GM12878 (cell line): ENCODE measurements around the gene PPP1R14B. TPM values are rescaled to one million over a fixed set of nuclear protein-coding genes. Genes with fewer than 3 reads are reported as not detected.

Experiments
- ATAC-seq: fragments of 200-7000 bp; cut with Tn5 transposase; 3 replicates; pipeline ENCODE4 v1.9.1; 2020; ENCODE audit warnings: mild to moderate bottlenecking, moderate library complexity
- BruUV-seq: library from RNA; stranded (reverse); fragments of 400-500 nt; replicated peaks from 2 replicates; lab custom pipeline; 2021; lab: Mats Ljungman, UMichigan
- CTCF ChIA-PET: fragments of 300-600 bp; sonication (Branson Sonifier 250); formaldehyde crosslinking; extraction: SDS; loops from one replicate; lab custom pipeline; 2021; ENCODE audit warnings: inconsistent platforms; lab: Yijun Ruan, JAX
- POLR2A ChIA-PET: fragments of 350-600 bp; formaldehyde crosslinking; extraction: SDS; loops from one replicate; lab custom pipeline; 2021; ENCODE audit warnings: inconsistent platforms; lab: Charles Lee
- RAD21 ChIA-PET: fragments of 300-600 bp; sonication (Branson Sonifier 250); formaldehyde crosslinking; loops from one replicate; lab custom pipeline; 2023; ENCODE audit warnings: antibody characterized with exemption; ENCODE audit not compliant: unreplicated experiment; lab: Charles Lee
- SMC1A ChIA-PET: fragments of 300-600 bp; sonication (Branson Sonifier 250); formaldehyde crosslinking; loops from one replicate; lab custom pipeline; 2023; ENCODE audit not compliant: unreplicated experiment, uncharacterized antibody; lab: Charles Lee
- DNase-seq: peaks from one replicate; pipeline ENCODE4 v3.0.0-alpha.2; 2011; ENCODE audit warnings: low read depth, low spot score
- FAIRE-seq: peaks from 3 replicates; lab custom pipeline; 2011; peaks lifted over from hg19 to GRCh38; lab: Jason Lieb, UNC
- H2AFZ ChIP-seq: 2 replicates; pipeline ENCODE4 v1.6.0; 2011; ENCODE audit warnings: low read depth, low read length, control low read depth; ENCODE audit not compliant: control insufficient read depth
- H3K27ac ChIP-seq: 2 replicates; pipeline ENCODE4 v1.5.1; 2011; ENCODE audit warnings: control low read depth; ENCODE audit not compliant: control insufficient read depth, insufficient read depth
- H3K27me3 ChIP-seq, 2 experiments: replicated peaks in 1 of 2; 2 replicates each; pipeline versions ENCODE4 v1.6.0 to v1.6.1; 2011; ENCODE audit warnings: low read length in 1 of 2; ENCODE audit not compliant: control insufficient read depth in 2 of 2, insufficient read depth in 2 of 2
- H3K36me3 ChIP-seq, 2 experiments: 2 replicates each; pipeline ENCODE4 v1.5.1; 2011; ENCODE audit warnings: low read length in 1 of 2; ENCODE audit not compliant: control insufficient read depth in 2 of 2, insufficient read depth in 2 of 2
- H3K4me1 ChIP-seq: 2 replicates; pipeline ENCODE4 v1.6.1; 2011; ENCODE audit warnings: mild to moderate bottlenecking, low read length, moderate library complexity, mixed read lengths; ENCODE audit not compliant: control insufficient read depth, insufficient read depth
- H3K4me2 ChIP-seq: 2 replicates; pipeline ENCODE4 v1.6.0; 2011; ENCODE audit warnings: control low read depth; ENCODE audit not compliant: control insufficient read depth, insufficient read depth
- H3K4me3 ChIP-seq: fragments of 200-600 bp; sonication (generic); 2 replicates; pipeline ENCODE4 v1.5.1; 2016
- H3K79me2 ChIP-seq: 2 replicates; pipeline ENCODE4 v1.6.0; 2011; ENCODE audit warnings: low read length; ENCODE audit not compliant: control insufficient read depth, insufficient read depth
- H3K9ac ChIP-seq: 2 replicates; pipeline ENCODE4 v1.8.0; 2011; ENCODE audit warnings: low read length, control low read depth, mixed read lengths; ENCODE audit not compliant: control insufficient read depth, insufficient read depth
- H3K9me3 ChIP-seq: replicated peaks from 3 replicates; pipeline ENCODE4 v1.5.1; 2011; ENCODE audit warnings: mild to moderate bottlenecking, low read length; ENCODE audit not compliant: control insufficient read depth, insufficient read depth
- H4K20me1 ChIP-seq: 2 replicates; pipeline ENCODE4 v1.6.0; 2011; ENCODE audit not compliant: control insufficient read depth, insufficient read depth
- FOXK2 ChIP-seq: fragments of 450-650 bp; IDR thresholded peaks from 2 replicates; pipeline ENCODE4 v1.6.1; 2017; ENCODE audit warnings: mild to moderate bottlenecking, moderate library complexity
- IKZF2 ChIP-seq, 2 experiments: fragments of 450-650 bp; IDR thresholded peaks; 2 replicates each; pipeline ENCODE4 v1.6.1; 2017; ENCODE audit warnings: mild to moderate bottlenecking in 2 of 2, moderate library complexity in 2 of 2
- IRF4 ChIP-seq: IDR thresholded peaks from 2 replicates; pipeline ENCODE4 v1.6.1; 2011; ENCODE audit warnings: low read depth, low read length
- KAT2A ChIP-seq: conservative IDR thresholded peaks from 2 replicates; pipeline ENCODE4 v1.6.1; 2011; ENCODE audit warnings: low read depth, low read length; ENCODE audit not compliant: control insufficient read depth
- MTA2 ChIP-seq: fragments of 450-650 bp; IDR thresholded peaks from 2 replicates; pipeline ENCODE4 v1.6.1; 2016; ENCODE audit warnings: low read depth, mild to moderate bottlenecking, moderate library complexity
- POLR2AphosphoS5 ChIP-seq: IDR thresholded peaks from 2 replicates; pipeline ENCODE4 v1.6.1; 2011; ENCODE audit warnings: mild to moderate bottlenecking, low read length, inconsistent platforms
- WGBS: methylation state at CpG from one replicate; pipeline ENCODE4 v1.1.6; 2016; ENCODE audit warnings: low lambda C conversion rate; ENCODE audit not compliant: insufficient replicate concordance, insufficient coverage; ENCODE audit errors: missing lambda C conversion rate; 5-methylcytosine and 5-hydroxymethylcytosine counted together
- in situ Hi-C: fragments of 300-500 bp; cut with MboI; formaldehyde crosslinking; loops from 9 replicates; pipeline ENCODE4 v1.14.3; 2018; ENCODE audit warnings: mixed read lengths
- intact Hi-C: fragments of 100-400 bp; cut with micrococcal nuclease; formaldehyde crosslinking; loops from one replicate; pipeline ENCODE4 v1.14.2; 2022; ENCODE audit not compliant: unreplicated experiment
- polyA plus RNA-seq, 11 experiments: library from polyadenylated mRNA; depleted of rRNA in 4 of 11; unstranded in 6 of 11; stranded (reverse) in 5 of 11; fragments of >200 nt; fragmentation: Nextera tagmentation in 4 of 11; fragmentation: Illumina TruSeq in 1 of 11; extraction: Ambion mirVana in 4 of 11; extraction: Trizol in 1 of 11; gene quantifications; 1 replicate in 1 of 11; 2 replicates in 10 of 11; pipeline versions ENCODE4 v1.2.1 to v1.2.3, GENCODE V29; 2011 to 2016; ENCODE audit warnings: inconsistent platforms in 2 of 11, missing spikeins in 2 of 11, low read depth in 1 of 11
- total RNA-seq, 4 experiments: library from RNA; depleted of rRNA in 3 of 4; stranded (reverse); fragments of >200 nt in 3 of 4; fragmentation: Illumina TruSeq in 1 of 4; extraction: Trizol in 1 of 4; gene quantifications; 2 replicates each; pipeline versions ENCODE4 v1.2.1 to v1.2.3, GENCODE V29; 2013 to 2021
- TF ChIP-seq, protein P1 (sequence below): fragments of 450-650 bp; IDR thresholded peaks from 2 replicates; pipeline ENCODE4 v1.6.1; 2016; ENCODE audit warnings: mild to moderate bottlenecking
- TF ChIP-seq, protein P2 (sequence below): fragments of 450-650 bp; IDR thresholded peaks from 2 replicates; pipeline ENCODE4 v1.6.1; 2017; ENCODE audit warnings: mild to moderate bottlenecking, moderate library complexity
- TF ChIP-seq, protein P3 (sequence below): IDR thresholded peaks from 2 replicates; pipeline ENCODE4 v1.6.1; 2012; ENCODE audit warnings: low read depth, low read length, improper control_type of control experiment
- TF ChIP-seq, protein P4 (sequence below): fragments of 150-350 bp; IDR thresholded peaks from 2 replicates; pipeline ENCODE4 v1.6.1; 2016; ENCODE audit warnings: low read depth, low read length

Gene PPP1R14B
- total and polyA plus RNA-seq, 10 of the 15 experiments (the other 5 are each of a cell fraction or from before 2014, with no cell fraction given): 8.4 to 283 (median 124) TPM

DNA sequence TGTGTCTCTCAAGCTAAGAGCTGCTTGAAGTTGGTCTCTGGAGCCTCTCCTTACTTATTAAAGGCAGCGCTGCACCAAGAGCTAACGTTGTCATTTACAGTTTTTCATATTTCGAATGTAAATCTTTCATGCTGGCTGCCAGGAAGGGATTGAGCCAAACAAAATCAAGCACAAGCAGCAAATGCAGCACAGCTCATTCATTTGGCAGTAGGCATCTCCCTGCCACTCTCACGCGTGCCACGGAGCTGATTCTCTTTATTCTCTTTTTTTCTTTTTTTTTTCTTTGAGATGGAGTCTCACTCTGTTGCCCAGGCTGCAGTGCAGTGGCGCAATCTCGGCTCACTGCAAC, 13.8 kb downstream of the PPP1R14B start (continued):
- TF ChIP-seq, protein P1, sequence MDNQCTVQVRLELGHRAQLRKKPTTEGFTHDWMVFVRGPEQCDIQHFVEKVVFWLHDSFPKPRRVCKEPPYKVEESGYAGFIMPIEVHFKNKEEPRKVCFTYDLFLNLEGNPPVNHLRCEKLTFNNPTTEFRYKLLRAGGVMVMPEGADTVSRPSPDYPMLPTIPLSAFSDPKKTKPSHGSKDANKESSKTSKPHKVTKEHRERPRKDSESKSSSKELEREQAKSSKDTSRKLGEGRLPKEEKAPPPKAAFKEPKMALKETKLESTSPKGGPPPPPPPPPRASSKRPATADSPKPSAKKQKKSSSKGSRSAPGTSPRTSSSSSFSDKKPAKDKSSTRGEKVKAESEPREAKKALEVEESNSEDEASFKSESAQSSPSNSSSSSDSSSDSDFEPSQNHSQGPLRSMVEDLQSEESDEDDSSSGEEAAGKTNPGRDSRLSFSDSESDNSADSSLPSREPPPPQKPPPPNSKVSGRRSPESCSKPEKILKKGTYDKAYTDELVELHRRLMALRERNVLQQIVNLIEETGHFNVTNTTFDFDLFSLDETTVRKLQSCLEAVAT: no peak
- no peak for TF ChIP-seq IRF4
- no peak for TF ChIP-seq FOXK2
- TF ChIP-seq IKZF2 (IDR thresholded peaks at IDR 0.05): no peak
- TF ChIP-seq, all 136 proteins: peak for 0

DNA sequence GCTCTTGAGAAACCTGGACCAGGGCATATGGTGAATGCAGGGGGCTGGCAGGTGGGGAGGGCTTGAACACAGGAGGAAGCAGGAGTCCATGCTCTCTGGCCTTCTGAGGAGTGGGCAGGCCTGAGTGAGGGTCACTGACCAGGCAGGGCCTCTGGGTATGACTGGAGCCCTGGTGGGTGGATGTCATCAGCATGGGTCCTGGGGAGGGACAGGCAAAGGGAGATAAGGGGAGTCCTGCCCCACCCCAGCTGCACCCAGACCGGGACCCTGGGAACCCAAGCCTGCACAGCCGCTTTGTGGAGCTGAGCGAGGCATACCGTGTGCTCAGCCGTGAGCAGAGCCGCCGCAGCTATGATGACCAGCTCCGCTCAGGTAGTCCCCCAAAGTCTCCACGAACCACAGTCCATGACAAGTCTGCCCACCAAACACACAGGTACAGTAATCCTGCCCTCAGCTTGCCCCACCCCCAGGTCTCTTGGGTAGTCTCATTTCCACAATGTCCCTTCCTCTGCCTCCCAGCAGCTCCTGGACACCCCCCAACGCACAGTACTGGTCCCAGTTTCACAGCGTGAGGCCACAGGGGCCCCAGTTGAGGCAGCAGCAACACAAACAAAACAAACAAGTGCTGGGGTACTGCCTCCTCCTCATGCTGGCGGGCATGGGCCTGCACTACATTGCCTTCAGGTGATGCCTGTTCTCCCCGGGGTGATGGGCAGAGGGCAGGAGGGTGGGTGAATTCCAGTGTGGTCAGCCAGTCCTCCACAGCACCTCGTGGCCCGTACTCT, 14.4 kb downstream of the PPP1R14B start:
- no TSS peak for BruUV-seq
- FAIRE-seq (no peak), DNase-seq (no peak), ATAC-seq (no peak)
- H3K9me3 ChIP-seq: no peaks in the 10 kb centered on the region
- no peak overlapping the region for H3K4me2 ChIP-seq
- in situ Hi-C loops (loop anchor here (25.0 kb wide), 1 partner anchor 1630 kb away; the partner anchor contains the start of genes CFL1, EFEMP2 and MUS81), intact Hi-C loops (no loop called here)
- H4K20me1 ChIP-seq: no peaks in the 10 kb centered on the region
- peaks cover 40% of the 10 kb centered on the region for H3K4me1 ChIP-seq
- CTCF ChIA-PET: interaction anchor here (0.9 to 2.9 kb wide), 2 partner anchors 26 to 123 kb away, joined by 3 to 18 read pairs; partner anchors contain the start of gene FERMT3
- H3K27ac ChIP-seq: no peak overlapping the region
- no peak overlapping the region for H3K9ac ChIP-seq
- no peaks in the 10 kb centered on the region; a peak in 1 of 4 replicates for H3K36me3 ChIP-seq
- H2AFZ ChIP-seq: no peak overlapping the region
- peaks cover 23% of the 10 kb centered on the region for H3K79me2 ChIP-seq
- H3K27me3 ChIP-seq: no peaks in the 10 kb centered on the region
- no peak overlapping the region for H3K4me3 ChIP-seq
- POLR2A ChIA-PET: interaction anchor here (0.6 to 9.7 kb wide), 10 partner anchors 8 to 1632 kb away, joined by 3 to 77 read pairs (median 6); partner anchors contain the start of genes FERMT3, FKBP2 and PPP1R14B
- 67% methylated on average over 15 of the region's 15 CpGs for WGBS
- RAD21 ChIA-PET: interaction anchor here (1.1 to 1.7 kb wide), 3 partner anchors 9 to 71 kb away, joined by 3 to 6 read pairs (median 3); no protein-coding TSS in a partner anchor
- SMC1A ChIA-PET: interaction anchor here (1.2 kb wide), 1 partner anchor 26 kb away, joined by 3 read pairs; no protein-coding TSS in a partner anchor
- TF ChIP-seq POLR2AphosphoS5: no peak
- TF ChIP-seq MTA2: no peak
- TF ChIP-seq, protein P2, sequence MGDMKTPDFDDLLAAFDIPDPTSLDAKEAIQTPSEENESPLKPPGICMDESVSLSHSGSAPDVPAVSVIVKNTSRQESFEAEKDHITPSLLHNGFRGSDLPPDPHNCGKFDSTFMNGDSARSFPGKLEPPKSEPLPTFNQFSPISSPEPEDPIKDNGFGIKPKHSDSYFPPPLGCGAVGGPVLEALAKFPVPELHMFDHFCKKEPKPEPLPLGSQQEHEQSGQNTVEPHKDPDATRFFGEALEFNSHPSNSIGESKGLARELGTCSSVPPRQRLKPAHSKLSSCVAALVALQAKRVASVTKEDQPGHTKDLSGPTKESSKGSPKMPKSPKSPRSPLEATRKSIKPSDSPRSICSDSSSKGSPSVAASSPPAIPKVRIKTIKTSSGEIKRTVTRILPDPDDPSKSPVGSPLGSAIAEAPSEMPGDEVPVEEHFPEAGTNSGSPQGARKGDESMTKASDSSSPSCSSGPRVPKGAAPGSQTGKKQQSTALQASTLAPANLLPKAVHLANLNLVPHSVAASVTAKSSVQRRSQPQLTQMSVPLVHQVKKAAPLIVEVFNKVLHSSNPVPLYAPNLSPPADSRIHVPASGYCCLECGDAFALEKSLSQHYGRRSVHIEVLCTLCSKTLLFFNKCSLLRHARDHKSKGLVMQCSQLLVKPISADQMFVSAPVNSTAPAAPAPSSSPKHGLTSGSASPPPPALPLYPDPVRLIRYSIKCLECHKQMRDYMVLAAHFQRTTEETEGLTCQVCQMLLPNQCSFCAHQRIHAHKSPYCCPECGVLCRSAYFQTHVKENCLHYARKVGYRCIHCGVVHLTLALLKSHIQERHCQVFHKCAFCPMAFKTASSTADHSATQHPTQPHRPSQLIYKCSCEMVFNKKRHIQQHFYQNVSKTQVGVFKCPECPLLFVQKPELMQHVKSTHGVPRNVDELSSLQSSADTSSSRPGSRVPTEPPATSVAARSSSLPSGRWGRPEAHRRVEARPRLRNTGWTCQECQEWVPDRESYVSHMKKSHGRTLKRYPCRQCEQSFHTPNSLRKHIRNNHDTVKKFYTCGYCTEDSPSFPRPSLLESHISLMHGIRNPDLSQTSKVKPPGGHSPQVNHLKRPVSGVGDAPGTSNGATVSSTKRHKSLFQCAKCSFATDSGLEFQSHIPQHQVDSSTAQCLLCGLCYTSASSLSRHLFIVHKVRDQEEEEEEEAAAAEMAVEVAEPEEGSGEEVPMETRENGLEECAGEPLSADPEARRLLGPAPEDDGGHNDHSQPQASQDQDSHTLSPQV: no peak
- no peak for TF ChIP-seq KAT2A
- TF ChIP-seq, protein P3, sequence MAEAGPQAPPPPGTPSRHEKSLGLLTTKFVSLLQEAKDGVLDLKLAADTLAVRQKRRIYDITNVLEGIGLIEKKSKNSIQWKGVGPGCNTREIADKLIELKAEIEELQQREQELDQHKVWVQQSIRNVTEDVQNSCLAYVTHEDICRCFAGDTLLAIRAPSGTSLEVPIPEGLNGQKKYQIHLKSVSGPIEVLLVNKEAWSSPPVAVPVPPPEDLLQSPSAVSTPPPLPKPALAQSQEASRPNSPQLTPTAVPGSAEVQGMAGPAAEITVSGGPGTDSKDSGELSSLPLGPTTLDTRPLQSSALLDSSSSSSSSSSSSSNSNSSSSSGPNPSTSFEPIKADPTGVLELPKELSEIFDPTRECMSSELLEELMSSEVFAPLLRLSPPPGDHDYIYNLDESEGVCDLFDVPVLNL: no peak
- TF ChIP-seq, protein P4, sequence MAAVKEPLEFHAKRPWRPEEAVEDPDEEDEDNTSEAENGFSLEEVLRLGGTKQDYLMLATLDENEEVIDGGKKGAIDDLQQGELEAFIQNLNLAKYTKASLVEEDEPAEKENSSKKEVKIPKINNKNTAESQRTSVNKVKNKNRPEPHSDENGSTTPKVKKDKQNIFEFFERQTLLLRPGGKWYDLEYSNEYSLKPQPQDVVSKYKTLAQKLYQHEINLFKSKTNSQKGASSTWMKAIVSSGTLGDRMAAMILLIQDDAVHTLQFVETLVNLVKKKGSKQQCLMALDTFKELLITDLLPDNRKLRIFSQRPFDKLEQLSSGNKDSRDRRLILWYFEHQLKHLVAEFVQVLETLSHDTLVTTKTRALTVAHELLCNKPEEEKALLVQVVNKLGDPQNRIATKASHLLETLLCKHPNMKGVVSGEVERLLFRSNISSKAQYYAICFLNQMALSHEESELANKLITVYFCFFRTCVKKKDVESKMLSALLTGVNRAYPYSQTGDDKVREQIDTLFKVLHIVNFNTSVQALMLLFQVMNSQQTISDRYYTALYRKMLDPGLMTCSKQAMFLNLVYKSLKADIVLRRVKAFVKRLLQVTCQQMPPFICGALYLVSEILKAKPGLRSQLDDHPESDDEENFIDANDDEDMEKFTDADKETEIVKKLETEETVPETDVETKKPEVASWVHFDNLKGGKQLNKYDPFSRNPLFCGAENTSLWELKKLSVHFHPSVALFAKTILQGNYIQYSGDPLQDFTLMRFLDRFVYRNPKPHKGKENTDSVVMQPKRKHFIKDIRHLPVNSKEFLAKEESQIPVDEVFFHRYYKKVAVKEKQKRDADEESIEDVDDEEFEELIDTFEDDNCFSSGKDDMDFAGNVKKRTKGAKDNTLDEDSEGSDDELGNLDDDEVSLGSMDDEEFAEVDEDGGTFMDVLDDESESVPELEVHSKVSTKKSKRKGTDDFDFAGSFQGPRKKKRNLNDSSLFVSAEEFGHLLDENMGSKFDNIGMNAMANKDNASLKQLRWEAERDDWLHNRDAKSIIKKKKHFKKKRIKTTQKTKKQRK: no peak
